H1 (cell line): ENCODE measurements around the gene GSTCD. TPM values are rescaled to one million over a fixed set of nuclear protein-coding genes. Genes with fewer than 3 reads are reported as not detected.

ENCODE experiments used
- JUND ChIP-seq: IDR thresholded peaks from 2 replicates; pipeline ENCODE4 v1.6.1; 2011; ENCODE audit warnings: mild to moderate bottlenecking, improper control_type of control experiment, low read length
- KDM5A ChIP-seq: fragments of 200-600 bp; IDR thresholded peaks from 2 replicates; pipeline ENCODE4 v1.7.1; 2012; ENCODE audit warnings: mild to moderate bottlenecking, low read length, inconsistent platforms, mixed read lengths
- RBBP5 ChIP-seq: IDR thresholded peaks from 2 replicates; pipeline ENCODE4 v1.7.1; 2012; ENCODE audit warnings: low read depth, mild to moderate bottlenecking, inconsistent platforms, low read length, moderate library complexity, borderline replicate concordance
- TEAD4 ChIP-seq: IDR thresholded peaks from 2 replicates; pipeline ENCODE4 v1.6.1; 2012; ENCODE audit warnings: low read depth, low read length, inconsistent platforms, mixed read lengths
- polyA plus RNA-seq, 7 experiments: library from polyadenylated mRNA; depleted of rRNA in 3 of 7; stranded (reverse) in 5 of 7; unstranded in 2 of 7; fragments of >200 nt in 5 of 7; fragments of 200-250 nt in 2 of 7; gene quantifications; 1 replicate in 5 of 7; 2 replicates in 1 of 7; 4 replicates in 1 of 7; pipeline versions ENCODE4 v1.2.1 to v1.2.3, GENCODE V29; 2011 to 2013; ENCODE audit warnings: missing spikeins in 2 of 7, mixed read lengths in 2 of 7
- total RNA-seq: library from RNA; stranded (reverse); fragmentation: NEBNext Ultra II Directional; extraction: Animal tissue kit (Norgen Biotek cat#: 25700); gene quantifications from 2 replicates; pipeline ENCODE4 v1.2.1, GENCODE V29; 2021
- TF ChIP-seq, protein P1 (sequence below): IDR thresholded peaks from 2 replicates; pipeline ENCODE4 v1.6.1; 2012; ENCODE audit warnings: inconsistent platforms

GSTCD gene
- total and polyA plus RNA-seq, 2 of the 8 experiments (the other 6 are each of a cell fraction or from before 2014, with no cell fraction given) = 8.5 to 24.6 TPM

DNA sequence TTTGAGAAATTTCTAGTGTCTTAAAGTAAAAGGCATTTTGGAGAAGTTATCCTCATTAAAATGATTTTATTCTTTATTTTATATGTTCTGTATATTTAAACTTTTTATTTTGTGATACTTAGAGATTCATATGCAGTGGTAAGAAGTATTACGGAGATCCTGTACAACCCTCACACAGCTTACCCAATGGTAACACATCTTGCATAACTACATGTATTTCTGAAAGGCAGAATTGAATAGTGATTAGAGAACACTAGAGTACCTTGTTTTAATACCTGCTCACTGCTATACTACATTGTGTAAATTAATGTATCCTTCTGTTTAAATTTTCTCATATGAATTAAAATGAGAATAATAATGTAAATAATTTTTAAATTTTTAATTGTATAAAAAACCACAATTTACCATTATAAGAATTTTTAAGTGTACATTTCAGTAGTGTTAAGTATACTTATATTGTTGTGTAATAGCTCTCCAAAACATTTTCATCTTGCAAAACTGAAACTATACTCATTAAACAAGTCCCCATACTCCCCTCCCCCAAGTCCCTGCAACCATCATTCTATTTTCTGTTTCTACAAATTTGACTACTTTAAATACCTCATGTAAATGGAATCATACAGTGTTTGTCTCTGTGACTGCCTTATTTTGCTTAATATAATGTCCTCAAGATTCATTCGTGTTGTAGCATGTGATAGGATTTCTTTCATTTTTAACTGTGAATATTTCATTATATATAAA is 45.5 kb upstream of the GSTCD start (continued):
- TF ChIP-seq, protein P1, sequence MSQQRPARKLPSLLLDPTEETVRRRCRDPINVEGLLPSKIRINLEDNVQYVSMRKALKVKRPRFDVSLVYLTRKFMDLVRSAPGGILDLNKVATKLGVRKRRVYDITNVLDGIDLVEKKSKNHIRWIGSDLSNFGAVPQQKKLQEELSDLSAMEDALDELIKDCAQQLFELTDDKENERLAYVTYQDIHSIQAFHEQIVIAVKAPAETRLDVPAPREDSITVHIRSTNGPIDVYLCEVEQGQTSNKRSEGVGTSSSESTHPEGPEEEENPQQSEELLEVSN = no peak
- TF ChIP-seq JUND = no peak
- no peak for TF ChIP-seq TEAD4
- TF ChIP-seq RBBP5 = no peak
- TF ChIP-seq KDM5A = no peak
